Prostate gland (tissue), 2 donors: ENCODE results near the gene HRCT1.

Source experiments
- POLR2A ChIP-seq: fragments of 450-650 bp; IDR thresholded peaks from one replicate; pipeline ENCODE4 v1.6.1; 2016; ENCODE audit warnings: antibody characterized with exemption, mild to moderate bottlenecking
- POLR2AphosphoS5 ChIP-seq: sonication (generic); formaldehyde crosslinking; IDR thresholded peaks from one replicate; pipeline ENCODE4 v1.6.1; 2017; ENCODE audit warnings: antibody characterized with exemption
- TF ChIP-seq, protein P1 (sequence below), 4 experiments: fragments of 200-600 bp in 2 of 4; fragments of 450-650 bp in 2 of 4; sonication (generic) in 2 of 4; IDR thresholded peaks; 1 replicate in 3 of 4; 2 replicates in 1 of 4; pipeline ENCODE4 v1.5.1; 2016 to 2019; ENCODE audit warnings: antibody characterized with exemption in 4 of 4, mild to moderate bottlenecking in 2 of 4, moderate library complexity in 2 of 4

DNA sequence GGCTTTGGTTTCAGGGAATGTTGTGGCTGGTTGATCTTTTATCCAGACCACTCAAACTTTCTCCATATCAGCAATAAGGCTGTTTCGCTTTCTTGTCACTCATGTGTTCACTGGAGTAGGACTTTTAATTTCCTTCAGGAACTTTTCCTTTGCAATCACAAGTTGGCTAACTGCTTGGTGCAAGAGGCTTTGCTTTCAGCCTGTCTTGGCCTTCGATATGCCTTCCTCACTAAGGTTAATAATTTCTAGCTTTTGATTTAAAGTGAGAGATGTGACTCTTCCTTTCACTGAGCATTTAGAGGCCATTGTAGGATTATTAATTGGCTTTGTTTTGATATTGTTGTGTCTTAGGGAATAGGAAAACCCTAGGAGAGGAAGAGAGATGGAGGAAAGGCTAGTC, 7.0 kb upstream of the HRCT1 start:
- TF ChIP-seq, protein P1, sequence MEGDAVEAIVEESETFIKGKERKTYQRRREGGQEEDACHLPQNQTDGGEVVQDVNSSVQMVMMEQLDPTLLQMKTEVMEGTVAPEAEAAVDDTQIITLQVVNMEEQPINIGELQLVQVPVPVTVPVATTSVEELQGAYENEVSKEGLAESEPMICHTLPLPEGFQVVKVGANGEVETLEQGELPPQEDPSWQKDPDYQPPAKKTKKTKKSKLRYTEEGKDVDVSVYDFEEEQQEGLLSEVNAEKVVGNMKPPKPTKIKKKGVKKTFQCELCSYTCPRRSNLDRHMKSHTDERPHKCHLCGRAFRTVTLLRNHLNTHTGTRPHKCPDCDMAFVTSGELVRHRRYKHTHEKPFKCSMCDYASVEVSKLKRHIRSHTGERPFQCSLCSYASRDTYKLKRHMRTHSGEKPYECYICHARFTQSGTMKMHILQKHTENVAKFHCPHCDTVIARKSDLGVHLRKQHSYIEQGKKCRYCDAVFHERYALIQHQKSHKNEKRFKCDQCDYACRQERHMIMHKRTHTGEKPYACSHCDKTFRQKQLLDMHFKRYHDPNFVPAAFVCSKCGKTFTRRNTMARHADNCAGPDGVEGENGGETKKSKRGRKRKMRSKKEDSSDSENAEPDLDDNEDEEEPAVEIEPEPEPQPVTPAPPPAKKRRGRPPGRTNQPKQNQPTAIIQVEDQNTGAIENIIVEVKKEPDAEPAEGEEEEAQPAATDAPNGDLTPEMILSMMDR (IDR thresholded peaks at IDR 0.05): no peak
- TF ChIP-seq POLR2AphosphoS5: no peak
- TF ChIP-seq POLR2A: no peak
